Ammon's horn (tissue), 1 donor: ENCODE data around the gene TMPRSS9.

Experiments
- DNase-seq: peaks from one replicate; pipeline ENCODE4 v3.0.0-alpha.2; 2016; ENCODE audit warnings: low spot score

Gene TMPRSS9

DNA sequence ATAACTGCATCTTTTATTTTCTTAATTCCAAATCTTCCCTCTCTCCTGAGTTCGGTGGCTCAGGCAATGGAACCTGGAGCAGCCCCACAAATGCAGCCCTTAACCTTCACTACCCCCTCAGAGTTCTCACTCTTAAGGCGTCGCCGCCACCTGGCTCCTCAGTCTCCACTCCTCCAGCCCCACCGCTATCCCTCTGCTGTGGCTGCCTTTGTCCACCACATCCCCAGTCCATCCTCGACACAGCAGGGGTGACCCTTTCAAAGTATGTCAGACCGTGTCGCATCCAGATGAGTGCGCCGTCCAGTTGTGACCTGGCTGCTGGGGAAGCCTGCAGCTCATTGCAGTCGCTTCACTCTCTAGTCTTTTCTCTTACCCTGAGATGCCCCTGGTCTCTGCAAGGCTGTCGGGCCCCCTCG lies 30.6 kb upstream of the TMPRSS9 start:
- DNase-seq, result no peak

DNA sequence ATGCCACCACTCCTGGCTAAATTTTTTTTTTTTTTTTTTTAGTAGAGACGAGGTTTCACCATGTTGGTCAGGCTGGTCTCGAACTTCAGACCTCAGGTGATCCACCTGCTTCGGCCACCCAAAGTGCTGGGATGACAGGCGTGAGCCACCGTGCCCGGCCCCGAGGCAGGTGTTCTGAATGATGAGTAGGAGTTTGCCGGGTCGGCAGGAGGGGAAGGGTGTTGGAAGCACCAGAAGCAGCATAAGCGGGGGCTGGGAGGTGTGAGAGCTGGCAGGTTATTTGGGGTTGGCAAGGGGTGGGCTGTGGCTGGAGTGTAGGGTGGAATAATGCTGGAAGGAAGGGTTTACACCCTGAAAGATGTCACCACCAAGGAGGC lies 29.8 kb upstream of the TMPRSS9 start:
- DNase-seq, result no peak

DNA sequence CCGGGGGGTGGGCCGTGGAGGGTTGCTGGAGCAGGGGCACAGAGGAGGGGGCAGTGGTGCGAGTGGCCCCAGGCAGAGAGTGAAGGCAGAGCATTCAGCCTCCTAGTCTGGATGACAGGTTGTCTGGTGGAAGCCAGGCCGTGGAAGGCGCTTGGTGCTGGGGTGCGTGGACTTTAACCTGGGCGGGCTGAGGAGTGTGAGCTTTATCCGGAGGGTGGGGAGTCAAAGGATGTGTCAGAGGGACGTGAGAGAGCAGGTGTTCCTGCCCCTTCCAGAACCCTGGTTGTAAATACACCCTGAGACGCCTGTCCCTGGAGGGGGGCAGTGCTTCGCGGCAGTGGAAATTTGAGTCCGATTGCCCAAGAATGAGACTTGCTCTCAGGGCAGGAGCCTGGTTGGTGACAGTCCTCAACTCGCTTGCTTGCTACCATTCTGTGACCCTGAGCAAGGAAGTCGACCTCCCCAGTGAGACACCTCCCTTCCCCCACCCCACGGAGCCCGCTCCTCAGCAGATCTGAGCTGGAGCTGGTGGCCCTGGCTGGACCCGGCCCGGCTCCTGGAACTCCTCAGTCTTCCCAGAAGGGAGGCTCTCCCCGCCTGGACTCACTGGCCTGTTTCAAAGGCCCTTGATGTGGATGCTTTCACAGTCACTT lies 29.3 kb upstream of the TMPRSS9 start:
- DNase-seq, result no peak

DNA sequence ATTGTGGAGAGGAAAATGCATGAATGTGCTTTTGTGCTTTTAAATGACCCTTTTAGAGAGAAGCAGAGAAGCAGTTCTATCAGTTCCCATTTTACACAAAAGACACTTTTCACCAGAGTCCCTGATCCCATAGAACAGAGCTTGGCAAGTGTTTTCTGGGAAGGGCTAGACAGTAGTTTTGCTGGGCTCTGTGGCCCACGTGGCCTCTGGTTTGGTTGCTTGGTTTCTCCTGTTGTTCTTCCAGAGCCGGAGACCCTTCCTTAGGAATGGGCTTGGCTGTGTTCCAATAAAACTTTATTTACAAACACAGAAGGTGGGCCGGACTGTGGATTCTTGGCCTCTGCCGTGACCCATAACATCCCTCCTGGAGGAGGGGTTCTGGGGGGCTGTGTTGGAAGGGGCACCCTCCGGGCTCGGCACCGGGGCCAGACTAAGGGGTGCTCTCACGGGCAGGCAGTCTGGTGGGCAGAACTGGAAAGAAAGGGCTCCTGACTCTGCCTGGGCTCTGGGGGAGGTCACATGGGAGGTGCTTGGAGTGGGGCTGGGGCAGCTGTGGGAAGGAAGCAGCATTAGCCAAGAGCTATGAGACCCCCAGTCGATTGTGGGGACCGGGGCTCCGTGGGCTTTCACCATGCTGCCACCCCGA lies 28.3 kb upstream of the TMPRSS9 start:
- DNase-seq, result peak; percentile 71

DNA sequence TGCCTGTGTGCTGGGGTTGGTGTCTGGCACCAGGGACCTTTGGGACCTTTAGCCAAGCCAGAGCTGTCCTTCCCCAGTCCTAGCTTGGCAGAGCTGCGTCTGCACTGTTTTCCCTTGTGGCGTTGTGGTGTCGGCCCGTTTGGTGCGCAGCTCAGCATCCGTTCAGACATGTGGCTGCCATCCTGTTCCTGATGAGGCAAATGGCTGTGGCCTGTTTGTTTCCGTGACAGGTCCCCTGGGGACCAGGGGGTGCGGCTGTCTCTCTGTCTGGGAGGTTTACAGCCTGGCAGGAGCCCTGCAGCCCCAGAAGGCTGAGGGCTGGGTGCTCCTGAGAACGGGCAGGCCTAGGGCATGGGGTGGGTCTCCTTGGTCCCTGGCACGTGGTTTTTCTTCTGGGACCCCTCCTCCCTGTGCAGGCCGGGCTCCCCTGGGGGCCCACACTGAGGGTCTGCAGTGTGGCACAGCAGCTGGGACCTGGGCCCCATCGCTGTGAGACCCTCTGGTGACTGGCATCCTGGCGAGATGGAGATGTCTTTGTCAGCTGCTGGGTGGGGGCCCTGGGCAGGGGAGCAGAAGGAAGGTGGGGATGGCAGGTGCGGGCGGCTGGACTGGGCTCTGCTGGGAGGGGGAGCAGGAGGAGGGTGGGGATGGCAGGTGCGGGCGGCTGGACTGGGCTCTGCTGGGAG lies 27.6 kb upstream of the TMPRSS9 start:
- no peak for DNase-seq

DNA sequence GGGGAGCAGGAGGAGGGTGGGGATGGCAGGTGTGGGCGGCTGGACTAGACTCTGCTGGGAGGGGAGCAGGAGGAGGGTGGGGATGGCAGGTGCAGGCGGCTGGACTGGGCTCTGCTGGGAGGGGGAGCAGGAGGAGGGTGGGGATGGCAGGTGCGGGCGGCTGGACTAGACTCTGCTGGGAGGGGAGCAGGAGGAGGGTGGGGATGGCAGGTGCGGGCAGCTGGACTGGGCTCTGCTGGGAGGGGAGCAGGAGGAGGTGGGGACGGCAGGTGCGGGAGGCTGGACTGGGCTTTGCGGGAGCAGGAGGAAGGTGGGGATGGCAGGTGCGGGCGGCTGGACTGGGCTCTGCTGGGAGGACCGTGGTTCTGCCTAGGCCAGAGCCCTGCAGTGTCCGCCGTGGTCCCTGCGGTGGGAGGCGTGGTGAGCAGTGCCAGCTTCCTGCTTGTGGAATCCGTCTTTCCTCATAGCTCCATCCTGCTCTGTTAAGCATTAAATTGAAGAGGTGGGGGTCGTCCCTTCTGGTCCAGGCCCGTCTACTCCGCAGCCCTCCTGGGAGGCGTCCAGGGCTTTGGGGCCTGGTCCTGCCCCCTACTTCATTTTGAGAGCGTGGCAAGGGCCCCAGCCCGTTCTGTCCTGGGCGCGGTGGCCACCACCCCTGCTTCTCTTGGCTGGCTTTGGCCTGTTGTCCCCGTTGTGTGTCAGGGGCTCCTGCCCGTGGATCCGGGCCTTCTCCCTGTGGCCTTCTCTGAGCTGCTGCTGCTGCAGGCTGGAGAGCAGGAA lies 26.8 kb upstream of the TMPRSS9 start:
- no peak for DNase-seq

DNA sequence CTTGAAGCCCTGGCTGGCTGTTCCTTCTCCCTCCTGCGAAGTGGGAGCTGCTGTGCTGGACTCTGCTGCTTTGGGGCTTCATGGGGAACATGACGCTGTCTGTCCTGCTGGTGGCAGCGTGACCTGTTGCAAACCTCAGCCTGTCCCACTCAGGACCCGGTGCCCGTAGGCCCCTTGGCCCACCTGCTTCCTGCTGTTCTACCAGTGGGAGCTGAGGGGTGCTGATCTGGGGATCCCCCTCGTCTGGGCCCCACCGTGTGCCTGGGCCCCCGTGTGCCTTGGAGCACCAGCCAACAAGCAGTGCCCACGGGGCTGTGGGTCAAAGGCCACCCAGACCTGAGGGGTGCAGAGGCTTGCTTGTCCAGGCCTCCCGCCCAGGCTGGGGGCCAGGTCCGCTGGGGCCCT lies 26.3 kb upstream of the TMPRSS9 start:
- DNase-seq, result no peak

DNA sequence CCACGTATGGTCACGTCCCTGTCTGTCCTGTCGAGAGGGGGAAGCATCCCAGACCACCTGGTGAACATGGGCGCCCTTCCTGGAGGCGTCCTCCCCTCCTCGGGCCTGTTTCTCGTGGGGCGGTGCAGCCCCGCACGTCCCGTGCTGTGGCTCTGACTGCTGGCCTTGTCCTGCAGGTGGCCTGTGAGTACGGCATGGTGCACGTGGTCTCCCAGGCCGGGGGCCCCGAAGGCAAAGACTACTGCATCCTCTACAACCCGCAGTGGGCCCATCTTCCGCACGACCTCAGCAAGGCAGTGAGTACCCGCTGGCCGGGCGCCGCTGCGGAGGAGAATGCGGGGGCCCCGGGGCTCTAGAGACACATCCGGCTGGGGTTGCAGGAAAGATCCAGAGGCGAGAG lies 25.6 kb upstream of the TMPRSS9 start:
- no peak for DNase-seq

DNA sequence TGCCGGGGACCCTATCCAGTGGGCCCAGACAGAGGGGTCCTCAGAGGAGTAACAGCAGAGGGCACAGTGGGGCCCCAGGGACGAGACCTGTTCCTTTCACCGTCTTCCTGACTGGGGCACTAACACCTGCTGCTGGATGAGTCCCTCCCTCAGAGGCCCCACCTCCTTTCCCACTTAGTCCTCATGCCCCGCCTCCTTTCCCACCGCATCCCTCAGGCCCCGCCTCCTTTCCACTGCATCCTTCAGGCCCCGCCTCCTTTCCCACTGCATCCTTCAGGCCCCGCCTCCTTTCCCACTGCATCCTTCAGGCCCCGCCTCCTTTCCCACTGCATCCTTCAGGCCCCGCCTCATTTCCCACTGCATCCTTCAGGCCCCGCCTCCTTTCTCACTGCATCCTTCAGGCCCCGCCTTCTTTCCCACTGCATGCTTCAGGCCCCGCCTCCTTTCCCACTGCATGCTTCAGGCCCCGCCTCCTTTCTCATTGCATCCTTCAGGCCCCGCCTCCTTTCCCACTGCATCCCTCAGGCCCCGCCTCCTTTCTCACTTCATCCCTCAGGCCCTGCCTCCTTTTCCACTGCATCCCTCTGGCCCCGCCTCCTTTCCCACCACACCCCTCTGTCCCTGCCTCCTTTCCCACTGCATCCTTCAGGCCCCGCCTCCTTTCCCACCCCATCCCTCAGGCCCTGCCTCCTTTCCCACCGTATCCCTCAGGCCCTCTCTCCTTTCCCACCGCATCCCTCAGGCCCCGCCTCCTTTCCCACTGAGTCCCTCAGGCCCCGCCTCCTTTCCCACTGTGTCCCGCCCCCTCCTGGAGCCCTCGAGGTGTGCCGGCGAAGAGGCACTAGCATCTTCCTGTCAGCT lies 24.8 kb upstream of the TMPRSS9 start:
- no peak for DNase-seq

DNA sequence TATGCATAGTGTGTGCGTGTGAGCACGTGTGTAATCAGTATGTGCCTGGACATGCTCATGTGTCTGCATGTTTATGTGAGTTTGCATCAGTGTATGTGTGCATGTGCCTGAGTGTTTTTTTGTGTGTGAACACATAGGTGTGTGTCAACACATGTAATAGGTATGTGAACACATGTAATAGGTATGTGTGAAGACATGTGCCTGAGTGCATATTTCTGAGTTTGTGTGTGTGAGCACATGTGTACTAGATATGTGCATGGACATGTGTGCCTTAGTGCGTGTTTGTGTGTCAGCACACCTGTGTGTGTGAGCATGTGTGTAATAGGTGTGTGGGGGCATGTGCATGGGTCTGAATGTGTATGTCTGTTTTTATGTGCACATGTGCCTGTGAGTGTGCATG lies 24.2 kb upstream of the TMPRSS9 start:
- no peak for DNase-seq

DNA sequence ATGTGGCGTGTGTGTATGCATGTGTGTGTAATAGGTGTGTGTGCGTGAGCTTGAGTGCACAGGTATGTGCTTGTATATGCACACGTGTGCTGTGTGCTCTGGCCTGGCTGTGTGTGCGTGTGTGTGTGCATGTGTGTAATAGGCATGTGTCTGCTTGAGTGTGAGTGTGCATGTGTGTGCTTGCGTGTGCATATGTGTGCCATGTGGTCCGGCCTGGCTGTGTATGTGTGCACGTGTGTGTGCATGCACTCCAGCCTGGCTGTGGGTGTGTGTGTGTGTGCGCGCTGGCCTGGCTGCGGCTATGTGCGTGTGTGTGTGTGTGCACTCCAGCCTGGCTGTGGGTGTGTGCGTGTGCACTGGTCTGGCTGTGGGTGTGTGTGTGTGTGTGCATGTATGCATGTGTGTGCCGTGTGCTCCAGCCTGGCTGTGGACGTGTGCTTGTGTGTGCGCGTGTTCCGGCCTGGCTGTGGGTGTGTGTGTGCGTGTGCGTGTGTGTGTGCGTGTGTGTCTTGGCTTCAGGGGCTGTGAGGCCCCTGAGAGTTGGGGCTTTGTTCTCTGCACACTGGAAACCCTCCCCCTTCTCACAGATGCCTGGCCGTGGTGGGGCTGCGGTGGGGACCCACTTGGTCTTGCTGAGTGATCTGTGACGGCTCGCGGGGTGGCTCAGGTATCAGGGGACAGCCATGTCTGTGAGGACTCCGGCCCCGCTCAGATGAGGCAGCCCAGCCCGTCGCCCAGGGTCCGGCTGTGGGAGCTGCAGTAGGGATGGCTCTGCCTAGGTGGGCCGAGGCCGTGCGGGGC lies 23.3 kb upstream of the TMPRSS9 start:
- DNase-seq, result no peak

DNA sequence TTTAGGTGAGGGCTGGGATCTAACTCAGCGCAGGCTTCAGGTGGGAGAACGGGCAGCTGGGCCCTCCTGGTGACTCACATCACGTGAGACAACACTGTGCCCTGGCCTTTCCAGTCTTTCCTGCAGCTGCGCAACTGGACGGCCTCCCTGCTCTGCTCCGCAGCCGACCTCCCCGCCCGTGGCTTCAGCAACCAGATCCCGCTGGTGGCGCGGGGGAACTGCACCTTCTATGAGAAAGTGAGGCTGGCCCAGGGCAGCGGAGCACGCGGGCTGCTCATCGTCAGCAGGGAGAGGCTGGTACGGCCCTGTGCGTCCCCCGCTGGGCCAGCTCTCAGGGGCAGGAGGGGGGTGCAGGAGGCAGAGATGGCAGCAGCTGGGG lies 22.7 kb upstream of the TMPRSS9 start:
- DNase-seq, result peak; percentile 76

DNA sequence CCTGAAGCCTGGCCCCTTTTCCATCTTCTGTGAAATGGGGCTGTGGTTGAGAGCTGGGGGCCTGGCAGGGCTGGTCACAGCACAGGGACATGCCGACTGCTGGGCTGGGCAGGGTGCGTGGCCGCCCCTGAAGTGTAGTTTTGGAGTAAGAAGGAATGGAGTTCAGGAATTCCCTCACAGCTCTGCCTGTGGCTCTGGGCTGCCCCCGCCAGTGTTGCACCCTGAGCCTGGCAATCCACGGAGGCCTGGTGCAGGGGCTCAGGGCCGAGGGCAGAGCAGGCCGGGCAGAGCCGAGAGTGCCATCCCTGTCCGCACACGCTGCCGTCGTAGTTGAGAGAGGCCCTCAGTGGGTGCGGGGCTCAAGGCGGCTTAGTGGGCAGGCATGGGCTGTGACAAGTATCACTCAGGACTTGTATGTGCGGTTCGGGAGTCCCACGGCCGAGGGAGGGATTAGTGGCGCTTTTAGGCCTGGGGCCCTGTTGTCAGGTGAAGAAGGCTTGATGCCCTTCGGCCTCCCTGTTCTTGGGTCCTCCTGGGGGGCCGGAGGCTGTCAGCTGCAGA lies 21.9 kb upstream of the TMPRSS9 start:
- no peak for DNase-seq

DNA sequence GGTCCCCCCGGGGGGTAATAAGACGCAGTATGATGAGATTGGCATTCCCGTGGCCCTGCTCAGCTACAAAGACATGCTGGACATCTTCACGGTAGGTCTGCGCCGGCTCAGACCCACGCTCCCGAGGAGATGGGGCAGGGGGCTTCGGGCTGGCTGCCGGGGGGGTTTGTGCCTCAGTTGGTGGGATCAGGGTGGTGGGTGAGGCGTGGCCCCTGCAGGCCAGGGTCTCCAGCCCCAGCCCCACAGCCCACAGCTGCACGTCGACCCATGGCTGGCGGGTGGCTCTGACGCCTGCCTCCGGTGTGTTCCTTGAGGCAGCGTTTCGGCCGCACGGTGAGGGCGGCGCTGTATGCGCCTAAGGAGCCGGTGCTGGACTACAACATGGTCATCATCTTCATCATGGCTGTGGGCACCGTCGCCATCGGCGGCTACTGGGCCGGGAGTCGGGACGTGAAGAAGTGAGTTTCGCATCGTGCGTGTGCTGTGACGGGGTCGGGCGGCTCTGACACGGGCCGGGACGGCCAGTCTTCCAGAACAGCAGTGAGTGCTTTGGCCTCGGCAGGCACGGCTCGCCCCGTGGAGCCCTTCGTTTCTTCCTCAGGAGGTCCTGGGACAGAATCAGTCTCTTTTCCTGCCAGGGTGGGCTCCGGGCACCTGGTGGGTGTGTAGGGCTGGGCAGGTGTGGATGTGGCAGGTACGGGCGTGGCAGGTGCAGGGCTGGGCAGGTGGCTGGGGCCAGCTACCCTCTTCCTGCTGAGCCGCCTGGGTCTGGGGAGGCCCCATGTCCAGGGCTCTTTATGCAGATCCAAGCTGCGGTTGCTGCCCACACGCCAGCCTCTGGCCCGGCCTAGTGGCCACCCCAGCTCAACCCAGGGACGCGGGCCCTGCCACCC lies 21.1 kb upstream of the TMPRSS9 start:
- no peak for DNase-seq

DNA sequence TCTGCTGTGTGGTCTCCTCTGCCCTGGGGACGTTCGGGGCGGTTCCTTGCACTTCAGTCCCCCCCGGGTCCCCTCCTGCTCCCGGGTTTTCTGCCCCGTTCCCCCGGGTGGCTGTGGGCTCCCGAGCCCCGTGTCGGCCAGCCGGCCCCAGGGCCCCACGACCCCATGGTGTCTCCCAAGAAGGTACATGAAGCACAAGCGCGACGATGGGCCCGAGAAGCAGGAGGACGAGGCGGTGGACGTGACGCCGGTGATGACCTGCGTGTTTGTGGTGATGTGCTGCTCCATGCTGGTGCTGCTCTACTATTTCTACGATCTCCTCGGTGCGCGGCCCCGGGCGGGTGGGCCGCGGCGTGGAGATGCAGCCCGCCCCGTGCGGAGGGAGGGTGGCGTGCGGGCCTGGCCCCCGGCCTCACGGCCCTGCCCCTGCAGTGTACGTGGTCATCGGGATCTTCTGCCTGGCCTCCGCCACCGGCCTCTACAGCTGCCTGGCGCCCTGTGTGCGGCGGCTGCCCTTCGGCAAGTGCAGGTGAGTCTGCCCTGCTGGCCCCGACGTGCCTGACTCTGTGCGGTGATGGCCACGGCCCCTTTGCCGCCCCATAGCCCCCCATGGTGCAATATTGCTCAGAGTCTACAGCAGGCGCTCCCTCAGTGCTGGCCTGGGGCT lies 20.3 kb upstream of the TMPRSS9 start:
- DNase-seq, result no peak

DNA sequence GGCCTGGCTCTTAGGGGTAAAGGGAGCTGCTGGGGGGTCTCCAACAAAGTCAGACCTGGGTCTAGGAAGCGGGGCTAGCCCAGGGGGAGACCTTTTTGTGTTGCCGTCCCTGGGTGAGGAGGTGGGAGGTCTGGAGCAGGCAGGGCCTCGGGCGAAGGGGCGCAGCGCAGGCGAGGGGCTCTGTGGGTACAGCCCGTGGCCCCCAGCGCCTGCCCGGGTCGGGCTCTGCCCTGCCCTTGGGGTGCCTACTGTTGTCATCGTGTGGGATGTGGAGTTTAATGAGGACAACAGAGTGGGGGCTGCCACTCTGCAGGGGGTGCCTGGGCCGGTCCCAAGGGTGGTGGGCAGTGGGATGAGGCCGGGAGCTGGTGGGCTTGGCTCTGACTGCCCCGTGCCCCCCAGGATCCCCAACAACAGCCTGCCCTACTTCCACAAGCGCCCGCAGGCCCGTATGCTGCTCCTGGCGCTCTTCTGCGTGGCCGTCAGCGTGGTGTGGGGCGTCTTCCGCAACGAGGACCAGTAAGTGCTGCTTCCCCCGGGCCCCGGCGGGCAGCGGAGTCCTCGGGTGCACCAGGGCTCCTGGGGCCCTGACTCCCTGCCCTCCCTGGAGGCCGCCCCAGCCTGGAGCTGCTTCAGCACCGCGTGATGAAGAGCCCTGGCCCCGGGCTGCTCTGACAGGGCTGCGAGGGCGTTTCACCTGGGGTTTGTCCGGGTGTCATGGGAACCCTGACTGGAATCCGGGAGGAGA lies 19.4 kb upstream of the TMPRSS9 start:
- no peak for DNase-seq

DNA sequence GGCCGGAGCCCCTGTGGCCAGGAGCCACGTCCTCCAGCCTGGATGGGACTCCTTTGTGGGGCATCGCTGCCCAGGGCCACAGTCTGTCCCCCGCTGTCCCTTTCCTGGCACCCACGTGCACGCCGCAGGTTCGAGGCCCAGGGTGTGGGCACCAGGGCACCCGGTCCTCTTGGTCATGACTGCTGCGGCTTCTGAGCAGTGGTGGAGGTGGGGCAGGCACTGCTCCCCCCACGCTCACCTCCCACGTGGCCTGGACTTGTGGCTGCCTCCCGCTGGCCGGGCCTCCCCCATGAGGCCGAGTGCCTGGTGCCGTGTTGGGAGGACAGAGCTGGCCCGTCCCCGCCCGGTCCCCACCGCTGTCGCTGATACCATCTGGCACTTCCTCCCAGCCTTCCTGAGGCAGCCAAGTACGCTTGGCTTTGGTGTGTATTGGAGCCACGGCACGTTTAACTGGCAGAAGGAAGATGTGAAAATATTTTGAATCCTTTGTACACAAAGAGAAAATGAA lies 18.8 kb upstream of the TMPRSS9 start:
- DNase-seq, result no peak

DNA sequence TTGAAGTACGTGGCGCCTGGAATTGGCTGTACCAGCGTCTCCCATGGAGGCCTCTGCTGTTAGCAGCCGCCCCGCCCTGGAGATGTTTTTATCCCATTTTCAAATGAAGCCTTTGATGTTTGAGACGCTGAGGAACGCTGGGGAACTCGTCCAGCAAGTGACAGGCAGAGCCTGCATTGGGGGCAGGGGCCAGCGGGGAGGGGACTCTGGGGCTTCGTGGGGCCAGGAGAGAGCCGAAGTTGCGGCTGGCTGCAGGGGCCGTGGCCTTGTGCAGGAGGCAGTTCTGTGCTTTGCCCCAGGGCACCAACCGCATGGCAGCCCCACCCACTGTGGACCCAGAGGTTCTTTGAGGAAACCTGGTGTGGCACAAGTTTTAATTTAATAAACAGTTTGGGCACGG lies 18.1 kb upstream of the TMPRSS9 start:
- no peak for DNase-seq
